GM19035 (cell line): ENCODE results near the gene MOGAT3.

ENCODE experiments used
- ATAC-seq: cut with Tn5 transposase; IDR thresholded peaks from one replicate; pipeline ENCODE4 v1.9.1; 2021; ENCODE audit not compliant: unreplicated experiment

Gene MOGAT3

GRCh38 chr7:101172854-101173751 lies 27.7 kb downstream of the MOGAT3 start:
- no peak for ATAC-seq

- ATAC-seq = no peak
Measured at GRCh38 chr7:101172005-101172853, 28.6 kb downstream of the MOGAT3 start.

DNA sequence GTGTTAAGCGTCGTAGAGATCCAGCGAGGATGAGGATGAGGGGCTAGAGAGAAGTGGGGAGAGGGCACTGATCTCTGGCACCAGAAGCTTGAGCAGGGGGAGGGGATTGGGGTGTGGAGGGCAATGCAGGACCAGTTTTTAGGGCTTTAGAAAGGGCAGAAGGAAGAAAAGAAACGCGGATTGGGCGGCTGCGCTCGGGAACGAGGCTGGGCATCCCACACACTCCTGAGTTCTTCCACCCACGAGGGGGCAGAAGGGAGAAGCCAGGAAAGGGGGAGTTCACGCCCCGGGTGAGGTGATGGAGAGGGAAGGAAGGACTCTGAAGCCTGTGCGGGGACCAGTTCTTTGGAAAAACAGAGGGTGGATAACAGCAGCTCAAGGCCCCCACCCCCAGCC lies 29.4 kb downstream of the MOGAT3 start:
- ATAC-seq = no peak

DNA sequence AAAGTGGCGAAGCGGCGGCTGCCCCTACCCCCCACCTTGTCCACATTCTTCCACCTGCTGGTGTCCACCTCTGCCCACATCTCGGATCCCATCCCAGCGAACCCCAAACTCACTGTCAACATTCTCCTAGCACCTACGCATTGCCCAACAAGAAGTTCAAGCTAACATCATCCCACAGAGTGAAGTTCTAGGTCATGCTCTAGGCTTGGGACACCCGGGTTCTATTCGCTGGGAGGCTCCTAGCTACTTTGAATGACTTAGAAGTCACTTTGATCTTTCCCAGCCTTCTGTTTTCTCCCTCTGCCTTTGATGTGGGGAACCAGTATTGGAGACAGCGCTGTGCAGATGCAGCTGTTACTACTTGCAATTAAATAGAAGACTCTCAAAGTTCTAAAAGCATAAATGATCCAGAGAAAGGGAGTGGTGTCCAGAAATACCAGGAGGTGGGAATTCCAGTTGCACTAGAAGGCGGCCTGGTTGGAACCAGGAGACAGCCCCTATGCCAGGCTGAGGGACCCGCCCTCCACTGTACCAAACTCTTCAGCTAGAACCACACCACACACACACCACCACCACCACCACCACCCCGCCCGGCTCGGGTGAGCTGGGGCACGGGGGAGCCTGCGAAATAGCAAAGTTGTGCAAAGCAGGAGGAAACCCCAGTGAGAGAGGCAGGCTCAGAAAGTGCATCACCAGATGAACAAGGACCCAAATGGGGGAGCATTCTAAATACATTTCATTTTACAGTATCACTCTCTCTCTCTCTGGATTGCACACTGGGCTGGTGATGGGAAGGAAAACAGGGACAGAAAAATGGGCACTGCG lies 30.0 kb downstream of the MOGAT3 start:
- no peak for ATAC-seq

- ATAC-seq = no peak
Measured at GRCh38 chr7:101169838-101170551, 30.8 kb downstream of the MOGAT3 start.

GRCh38 chr7:101169110-101169837 lies 31.6 kb downstream of the MOGAT3 start:
- no peak for ATAC-seq

GRCh38 chr7:101168412-101169049 lies 32.3 kb downstream of the MOGAT3 start:
- no peak for ATAC-seq

GRCh38 chr7:101167645-101168411 lies 33.0 kb downstream of the MOGAT3 start:
- no peak for ATAC-seq

DNA sequence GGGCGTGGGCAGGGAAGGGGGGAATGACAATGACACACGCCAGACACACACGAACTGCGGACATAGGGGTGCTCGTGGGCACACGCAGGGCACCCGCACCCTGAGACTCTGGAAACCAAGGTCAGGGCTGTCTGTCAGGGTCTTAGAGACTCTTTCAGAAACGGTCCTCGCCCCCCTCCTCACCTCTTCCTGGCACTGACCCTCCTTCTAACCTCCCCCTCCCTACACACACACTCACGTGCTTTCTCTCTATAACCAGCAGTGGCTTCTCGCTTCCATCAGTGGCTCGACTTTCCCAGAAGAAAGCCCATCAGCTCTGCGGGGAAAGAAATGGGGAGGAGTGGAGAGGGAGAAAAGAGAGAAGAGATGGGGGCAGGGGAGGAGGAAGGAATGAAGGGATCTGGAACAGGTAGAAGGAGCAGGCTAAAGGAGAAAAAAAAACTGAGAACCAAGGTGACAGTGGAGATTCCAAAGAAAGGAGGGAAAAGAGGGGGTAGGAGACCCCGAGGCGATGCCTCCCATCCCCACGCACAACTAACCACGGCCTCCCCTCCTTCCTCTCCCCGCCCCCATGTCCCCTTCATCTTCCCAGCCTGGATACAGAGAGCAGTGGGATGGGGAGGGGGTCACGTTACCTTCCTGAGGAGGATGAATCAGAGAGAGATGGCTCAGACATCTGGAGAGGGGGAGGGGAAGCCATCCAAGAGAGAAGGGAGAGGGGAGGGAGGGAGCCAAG lies 33.8 kb downstream of the MOGAT3 start:
- no peak for ATAC-seq

DNA sequence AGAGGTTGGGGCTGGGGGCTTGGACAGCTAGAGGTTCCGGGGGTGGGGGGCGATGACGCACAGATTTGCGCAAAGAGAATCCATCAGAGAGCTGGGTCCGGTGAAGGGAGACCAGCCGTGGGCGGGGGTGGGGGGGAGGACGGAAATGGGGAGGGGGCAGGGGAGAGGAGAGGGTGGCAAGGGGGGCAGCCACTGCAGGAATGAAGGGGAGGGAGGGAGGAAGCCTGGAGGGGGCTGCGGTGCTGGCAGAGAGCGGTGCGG lies 34.3 kb downstream of the MOGAT3 start:
- no peak for ATAC-seq

- no peak for ATAC-seq
Measured at GRCh38 chr7:101165958-101166647, 34.7 kb downstream of the MOGAT3 start.

GRCh38 chr7:101165075-101165957 lies 35.5 kb downstream of the MOGAT3 start, which contains the start of gene VGF:
Gene VGF (minus strand): TSS chr7:101165569. CDS start chr7:101164843, 726 bp downstream.
- peak; percentile 69 for ATAC-seq

DNA sequence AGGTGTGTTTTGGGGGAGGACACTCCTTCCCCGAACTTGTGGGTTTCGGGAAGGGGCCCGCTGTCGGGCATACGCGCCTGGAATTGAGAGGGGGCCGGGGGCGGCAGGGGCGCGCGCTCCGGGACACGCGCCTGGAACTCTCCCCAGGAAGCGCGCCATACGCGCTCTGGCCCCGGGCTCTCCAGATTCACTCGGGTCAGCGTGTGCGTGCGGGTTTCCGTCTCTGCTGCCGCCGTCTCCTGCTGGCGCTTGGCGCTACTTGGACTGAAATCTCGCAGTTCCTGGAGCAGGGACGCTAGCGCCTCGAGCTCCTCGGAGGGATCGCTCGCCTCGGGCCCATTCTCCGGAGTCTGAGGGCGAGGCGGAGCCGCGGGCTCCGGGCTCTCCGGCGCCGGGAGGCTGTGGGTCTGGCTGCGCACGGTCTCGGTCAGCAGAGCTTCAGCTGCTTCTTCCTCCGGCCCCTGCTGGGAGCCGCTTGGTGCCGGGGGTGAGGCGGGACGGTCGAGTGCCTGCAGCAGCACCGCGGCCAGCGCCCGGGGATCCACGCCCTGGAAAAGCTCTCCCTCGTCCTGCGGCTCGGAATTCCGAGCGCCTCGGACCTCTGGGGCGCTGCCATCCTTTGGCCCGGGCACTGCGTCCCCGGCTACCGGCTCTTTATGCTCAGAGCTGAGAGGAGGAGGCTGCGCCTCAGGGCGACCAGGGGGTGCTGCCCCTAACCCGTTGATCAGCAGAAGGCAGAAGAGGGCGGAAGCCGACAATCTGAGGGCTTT lies 36.6 kb downstream of the MOGAT3 start:
- no peak for ATAC-seq

GRCh38 chr7:101163279-101164070 lies 37.4 kb downstream of the MOGAT3 start:
- no peak for ATAC-seq
